IPS-20b (cell line): ENCODE data around the gene INSRR.
A peak's percentile ranks its signal among the peaks of the same experiment; 100 is the strongest.

Source experiments
- H3K27ac ChIP-seq: one replicate; pipeline ENCODE4 v1.5.1; 2013; ENCODE audit warnings: low read length
- H3K27me3 ChIP-seq: 2 replicates; pipeline ENCODE4 v1.6.1; 2013; ENCODE audit warnings: mild to moderate bottlenecking, low read length, inconsistent platforms; ENCODE audit not compliant: insufficient read depth
- H3K36me3 ChIP-seq: 2 replicates; pipeline ENCODE4 v1.6.1; 2013; ENCODE audit warnings: low read depth, mild to moderate bottlenecking, inconsistent platforms, low read length, moderate library complexity; ENCODE audit not compliant: insufficient read depth
- H3K4me1 ChIP-seq: 2 replicates; pipeline ENCODE4 v1.6.1; 2013; ENCODE audit warnings: mild to moderate bottlenecking, control low read depth, inconsistent platforms, low read length, moderate library complexity; ENCODE audit not compliant: insufficient read depth
- H3K4me3 ChIP-seq: 2 replicates; pipeline ENCODE4 v1.5.1; 2013; ENCODE audit warnings: mild to moderate bottlenecking, low read length, inconsistent platforms
- H3K9ac ChIP-seq: 2 replicates; pipeline ENCODE4 v1.6.1; 2013; ENCODE audit warnings: low read depth, mild to moderate bottlenecking, inconsistent platforms, low read length, moderate library complexity
- H3K9me3 ChIP-seq: 2 replicates; pipeline ENCODE4 v1.6.1; 2013; ENCODE audit warnings: mild to moderate bottlenecking, low read depth, low read length, inconsistent platforms; ENCODE audit not compliant: insufficient read depth

Gene INSRR

DNA sequence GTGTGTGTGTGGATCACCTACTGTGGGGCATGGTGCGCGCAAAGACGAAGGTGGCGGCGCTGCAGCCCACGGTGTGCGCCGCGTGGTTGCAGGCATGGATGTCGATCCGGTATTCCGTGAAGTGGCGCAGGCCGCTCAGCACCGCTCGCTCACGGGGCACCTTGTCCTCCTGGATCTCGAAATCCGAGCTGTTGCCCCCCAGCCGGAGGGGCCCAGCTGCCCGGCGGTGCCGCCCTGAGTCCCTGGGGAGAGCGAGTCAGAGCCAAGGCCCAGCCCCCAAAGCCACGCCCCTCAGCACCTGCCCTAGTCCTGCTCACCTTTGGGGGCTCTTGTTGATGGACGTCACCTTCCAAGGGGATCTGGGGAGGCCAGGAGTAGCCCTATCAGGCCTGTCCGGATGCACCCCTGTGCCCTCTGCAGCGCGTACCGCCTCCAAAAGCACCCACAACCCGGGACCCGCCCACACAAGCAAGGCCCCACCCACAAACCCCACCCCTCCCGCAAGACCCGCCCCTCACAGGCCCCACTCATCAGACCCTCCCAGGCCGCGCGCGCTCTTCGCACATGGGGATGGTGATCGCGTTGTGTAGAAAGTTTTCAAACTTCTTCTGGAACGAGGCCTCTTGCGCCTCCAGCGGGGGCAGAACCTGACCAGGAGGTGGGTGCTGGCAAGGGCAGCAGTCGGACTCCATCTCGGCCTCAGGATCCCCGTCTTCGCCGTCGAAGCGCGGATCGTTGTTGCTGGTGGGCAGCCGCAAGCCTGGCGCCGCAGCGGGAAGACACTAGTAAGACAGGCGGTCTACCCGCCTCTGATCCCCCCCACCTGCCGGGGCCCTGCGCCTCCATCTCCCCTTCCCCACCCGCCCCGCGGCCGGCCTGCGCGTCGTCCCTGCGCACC is 13.6 kb downstream of the INSRR start:
- H3K27me3 ChIP-seq, result peaks cover 91% of the 10 kb centered on the region
- H3K27ac ChIP-seq, result no peak overlapping the region
- H3K9ac ChIP-seq, result no peak overlapping the region
- H3K4me1 ChIP-seq, result 0 out of 2 replicates have a peak, but pooled peaks cover 2% of the 10 kb centered on the region
- no peaks in the 10 kb centered on the region for H3K36me3 ChIP-seq
- H3K9me3 ChIP-seq, result no peaks in the 10 kb centered on the region
- H3K4me3 ChIP-seq, result peak overlapping the region; percentile 60

DNA sequence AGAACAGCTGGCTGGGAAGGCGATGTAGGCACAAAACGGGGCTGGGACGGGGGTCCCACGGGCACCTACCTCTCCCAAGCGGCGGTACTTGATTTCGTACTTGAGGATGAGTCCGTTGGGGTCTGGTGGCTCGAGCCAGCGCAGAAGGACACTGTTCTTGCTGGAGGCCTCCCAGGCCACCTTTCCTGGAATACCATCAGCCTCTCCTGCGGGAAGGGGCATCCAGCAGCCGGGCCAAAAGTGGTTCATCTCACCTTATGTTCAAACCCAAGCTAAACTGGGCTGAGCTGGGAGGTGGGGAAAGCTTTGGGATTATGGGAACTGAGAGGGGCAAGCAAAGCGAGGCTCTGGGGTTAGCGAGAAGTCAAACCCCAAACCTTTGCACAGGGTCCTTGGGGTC is 14.3 kb downstream of the INSRR start:
- H3K9ac ChIP-seq, result no peak overlapping the region
- H3K36me3 ChIP-seq, result no peaks in the 10 kb centered on the region
- H3K27ac ChIP-seq, result no peak overlapping the region
- peak overlapping the region; percentile 60 for H3K4me3 ChIP-seq
- H3K4me1 ChIP-seq, result 0 out of 2 replicates have a peak, but pooled peaks cover 2% of the 10 kb centered on the region
- peaks cover 87% of the 10 kb centered on the region for H3K27me3 ChIP-seq
- H3K9me3 ChIP-seq, result no peaks in the 10 kb centered on the region

DNA sequence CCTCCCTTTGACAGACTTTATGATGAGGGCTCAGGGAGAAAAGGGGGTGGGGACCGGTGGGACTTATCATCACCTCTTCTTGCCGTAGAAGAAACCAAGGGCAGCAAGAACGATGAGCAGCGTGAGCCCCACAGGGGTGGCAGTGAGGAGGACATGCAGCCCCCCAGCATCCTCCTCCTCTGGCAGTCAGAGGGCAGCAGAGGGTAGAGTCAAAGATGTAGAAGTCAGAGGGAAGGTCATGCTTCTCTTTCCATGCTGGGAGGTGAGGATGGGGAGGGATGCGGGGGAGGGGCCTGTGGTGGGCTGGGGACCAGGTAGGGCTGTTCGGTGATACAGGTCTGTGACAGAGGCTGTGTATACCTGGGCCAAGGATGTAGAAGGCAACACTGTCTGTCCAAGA is 14.8 kb downstream of the INSRR start:
- peaks cover 87% of the 10 kb centered on the region for H3K27me3 ChIP-seq
- no peak overlapping the region for H3K9ac ChIP-seq
- no peaks in the 10 kb centered on the region for H3K36me3 ChIP-seq
- H3K4me3 ChIP-seq, result peak overlapping the region; percentile 60; the same call in 1 of the 2 replicates
- no peaks in the 10 kb centered on the region for H3K9me3 ChIP-seq
- no peak overlapping the region for H3K27ac ChIP-seq
- H3K4me1 ChIP-seq, result 0 out of 2 replicates have a peak, but pooled peaks cover 2% of the 10 kb centered on the region

DNA sequence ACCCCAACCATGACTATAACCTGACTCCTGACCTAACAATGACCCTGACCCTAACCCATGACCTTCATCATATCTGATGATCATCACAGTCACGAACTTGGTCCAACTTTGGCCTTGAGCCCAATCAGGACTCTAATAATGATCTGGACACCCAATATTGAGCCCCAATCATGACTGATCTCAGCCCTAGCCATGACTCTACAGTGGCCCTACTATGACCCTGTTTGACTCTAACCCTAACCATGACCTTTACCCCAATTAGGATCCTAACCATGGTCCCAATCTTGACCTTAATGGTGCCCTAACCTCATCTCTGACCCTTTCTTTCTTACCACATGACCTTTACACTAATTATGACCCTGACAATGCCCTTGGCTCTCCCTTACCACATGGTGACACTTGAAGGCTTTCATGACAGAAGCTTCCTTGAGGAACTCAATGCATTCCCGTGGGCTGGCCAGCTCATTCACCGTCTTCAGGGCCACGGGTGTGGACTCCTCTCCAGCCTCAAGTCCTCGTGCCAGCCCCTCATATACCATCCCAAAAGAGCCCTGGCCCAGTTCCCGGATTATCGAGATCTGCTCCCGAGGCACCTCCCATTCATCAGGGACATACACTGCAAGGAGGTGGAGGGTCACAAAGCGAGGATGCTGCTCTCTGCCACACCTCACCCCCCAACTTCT is 16.2 kb downstream of the INSRR start:
- Histone ChIP-seq H3K4me3 (no peak overlapping the region), H3K9me3 (no peaks in the 10 kb centered on the region), H3K4me1 (0 out of 2 replicates have a peak, but pooled peaks cover 2% of the 10 kb centered on the region), H3K9ac (no peak overlapping the region), H3K27me3 (peaks cover 82% of the 10 kb centered on the region), H3K36me3 (no peaks in the 10 kb centered on the region), H3K27ac (no peak overlapping the region)

DNA sequence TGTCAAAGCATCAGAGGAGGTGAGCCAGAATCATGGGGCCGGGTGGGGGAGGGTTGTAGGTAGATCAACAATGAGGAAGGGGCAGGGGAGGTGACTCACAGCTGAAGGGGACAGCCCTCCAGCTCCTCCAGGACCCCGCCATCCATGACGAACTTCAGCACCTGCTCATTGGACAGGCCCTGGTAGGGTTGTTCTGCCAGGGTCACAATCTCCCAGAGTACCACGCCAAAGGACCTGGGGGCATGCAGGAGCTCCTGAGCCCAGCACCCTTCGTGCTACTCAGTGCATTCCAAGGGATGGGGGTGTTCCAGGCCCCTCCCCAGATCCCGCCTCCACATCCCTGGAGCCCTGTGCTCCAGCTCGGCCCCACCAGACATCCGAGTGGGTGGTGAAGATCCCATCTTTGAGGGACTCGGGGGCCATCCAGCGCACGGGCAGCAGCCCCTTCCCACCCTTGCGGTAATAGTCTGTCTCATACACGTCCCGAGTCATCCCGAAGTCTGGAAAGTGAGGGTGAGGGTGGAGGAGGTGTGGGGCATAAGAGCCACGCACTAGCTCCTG is 17.5 kb downstream of the INSRR start:
- no peaks in the 10 kb centered on the region for H3K36me3 ChIP-seq
- H3K9me3 ChIP-seq, result no peaks in the 10 kb centered on the region
- H3K4me1 ChIP-seq, result 0 out of 2 replicates have a peak, but pooled peaks cover 2% of the 10 kb centered on the region
- H3K27me3 ChIP-seq, result peaks cover 82% of the 10 kb centered on the region
- no peak overlapping the region for H3K27ac ChIP-seq
- H3K9ac ChIP-seq, result no peak overlapping the region
- no peak overlapping the region for H3K4me3 ChIP-seq

DNA sequence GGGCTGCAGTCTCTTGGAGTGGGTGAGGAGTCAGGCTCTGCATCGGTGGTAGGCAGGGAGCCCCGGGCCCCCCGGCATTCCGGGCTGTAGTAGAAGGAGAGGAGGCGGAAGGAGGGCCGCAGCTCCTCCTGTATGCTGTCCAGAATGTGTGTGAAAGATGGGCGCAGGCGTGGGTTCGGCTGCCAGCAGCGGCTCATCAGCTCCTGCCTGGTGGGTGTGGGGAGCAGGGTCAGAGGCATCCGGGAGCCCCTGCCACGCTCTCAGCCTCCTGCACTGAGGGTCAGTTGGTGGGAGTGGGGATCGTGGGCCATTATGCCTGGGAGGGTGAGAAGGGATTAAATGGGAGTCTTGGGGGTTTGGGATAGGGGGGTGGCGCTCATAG is 18.0 kb downstream of the INSRR start:
- Histone ChIP-seq H3K9ac (no peak overlapping the region), H3K4me1 (0 out of 2 replicates have a peak, but pooled peaks cover 2% of the 10 kb centered on the region), H3K27ac (no peak overlapping the region), H3K4me3 (no peak overlapping the region), H3K27me3 (peaks cover 82% of the 10 kb centered on the region), H3K9me3 (no peaks in the 10 kb centered on the region), H3K36me3 (no peaks in the 10 kb centered on the region)

DNA sequence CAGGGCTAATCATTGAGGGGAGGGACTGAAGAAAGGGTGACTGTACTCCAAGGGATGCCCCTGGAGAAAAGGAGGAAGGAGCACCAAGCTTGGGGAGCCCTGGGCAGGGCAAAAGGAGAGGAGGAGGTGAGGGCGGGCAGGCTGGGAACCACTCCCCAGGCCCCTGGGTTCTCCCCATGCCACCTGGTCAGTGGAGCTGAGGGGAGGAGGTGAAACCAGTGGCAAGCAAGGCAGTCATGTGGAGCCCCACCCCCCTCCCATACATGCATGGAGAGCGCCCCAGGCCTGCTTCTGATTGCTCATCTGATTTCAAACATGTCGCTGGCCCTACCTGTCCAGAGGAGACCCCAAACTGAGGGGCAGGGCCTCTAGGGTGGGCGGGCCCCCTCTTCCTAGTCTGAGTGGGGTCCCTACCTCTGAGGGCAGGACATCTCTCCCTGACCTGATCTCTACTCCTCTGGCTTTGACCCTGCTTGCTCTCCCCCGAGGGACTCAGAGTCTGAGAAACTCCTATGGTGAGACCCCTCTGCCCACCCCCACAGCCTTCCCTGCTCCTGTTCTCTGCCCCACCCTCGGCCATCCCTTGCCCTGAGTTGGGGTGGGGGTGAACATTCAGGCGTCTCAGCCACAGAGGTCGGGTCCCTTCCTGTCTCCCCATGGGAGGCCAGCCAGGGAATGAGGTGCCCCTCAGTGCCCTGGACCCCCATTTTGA is 18.6 kb downstream of the INSRR start:
- H3K36me3 ChIP-seq, result no peaks in the 10 kb centered on the region
- H3K9me3 ChIP-seq, result no peaks in the 10 kb centered on the region
- no peak overlapping the region for H3K4me3 ChIP-seq
- H3K27ac ChIP-seq, result no peak overlapping the region
- no peak overlapping the region for H3K9ac ChIP-seq
- peaks cover 82% of the 10 kb centered on the region for H3K27me3 ChIP-seq
- 0 out of 2 replicates have a peak, but pooled peaks cover 2% of the 10 kb centered on the region for H3K4me1 ChIP-seq

DNA sequence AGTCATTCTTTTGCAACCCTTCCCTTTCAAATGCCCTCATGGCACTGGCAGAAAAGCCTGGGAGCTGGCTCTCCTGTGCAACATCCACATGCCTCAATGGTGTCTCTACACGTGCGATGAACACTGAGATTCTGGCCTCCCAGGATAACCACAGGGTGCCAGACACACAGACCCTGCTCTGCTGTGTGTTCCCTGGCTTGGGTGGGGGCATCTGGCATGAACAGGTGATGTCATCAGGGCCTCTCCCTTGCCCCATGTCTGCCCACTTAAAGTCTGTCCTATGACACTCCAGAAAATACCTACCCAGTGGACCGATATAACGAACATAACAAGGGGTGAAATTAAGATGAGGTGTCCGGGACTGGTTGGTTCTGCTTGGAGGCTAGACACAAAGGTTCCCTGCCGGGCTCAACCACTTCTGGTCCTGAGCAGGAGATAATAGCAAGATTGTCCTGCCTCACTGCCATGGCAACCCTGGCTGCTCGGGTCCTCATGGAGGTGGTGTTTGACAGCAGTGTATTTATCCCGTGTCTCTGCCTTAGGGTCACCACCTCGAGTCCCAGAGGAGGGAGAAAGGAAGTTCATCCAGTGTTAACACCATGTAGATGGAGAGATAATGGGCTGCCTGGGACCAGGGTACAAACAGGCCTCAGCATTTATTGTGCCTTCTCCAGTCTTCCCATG is 19.3 kb downstream of the INSRR start:
- Histone ChIP-seq H3K9me3 (no peaks in the 10 kb centered on the region), H3K4me1 (no peaks in the 10 kb centered on the region), H3K27me3 (peaks cover 82% of the 10 kb centered on the region), H3K9ac (no peak overlapping the region), H3K4me3 (no peak overlapping the region), H3K27ac (no peak overlapping the region), H3K36me3 (no peaks in the 10 kb centered on the region)

DNA sequence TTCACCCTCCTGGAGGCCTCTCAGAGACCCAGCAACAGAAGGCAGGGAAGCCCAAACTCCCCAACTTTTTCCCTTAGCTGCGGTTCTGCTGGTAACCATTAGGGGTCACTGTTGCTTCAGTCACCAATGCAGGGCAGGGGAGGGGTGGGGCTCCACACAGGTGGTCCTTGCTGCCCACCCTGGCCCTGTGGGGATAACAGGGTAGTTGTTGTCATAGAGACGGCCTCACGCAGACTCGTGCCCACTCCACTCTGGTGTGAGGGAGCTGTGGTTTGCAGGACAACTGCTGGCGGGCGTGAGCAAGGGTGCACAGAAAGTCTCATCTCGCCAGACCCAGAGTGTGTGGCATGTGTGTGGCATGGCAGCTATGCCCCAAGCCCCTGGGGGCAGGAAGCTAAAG is 19.9 kb downstream of the INSRR start:
- no peaks in the 10 kb centered on the region for H3K9me3 ChIP-seq
- peaks cover 82% of the 10 kb centered on the region for H3K27me3 ChIP-seq
- H3K4me3 ChIP-seq, result no peak overlapping the region
- no peaks in the 10 kb centered on the region for H3K36me3 ChIP-seq
- H3K4me1 ChIP-seq, result no peaks in the 10 kb centered on the region
- H3K27ac ChIP-seq, result no peak overlapping the region
- no peak overlapping the region for H3K9ac ChIP-seq

DNA sequence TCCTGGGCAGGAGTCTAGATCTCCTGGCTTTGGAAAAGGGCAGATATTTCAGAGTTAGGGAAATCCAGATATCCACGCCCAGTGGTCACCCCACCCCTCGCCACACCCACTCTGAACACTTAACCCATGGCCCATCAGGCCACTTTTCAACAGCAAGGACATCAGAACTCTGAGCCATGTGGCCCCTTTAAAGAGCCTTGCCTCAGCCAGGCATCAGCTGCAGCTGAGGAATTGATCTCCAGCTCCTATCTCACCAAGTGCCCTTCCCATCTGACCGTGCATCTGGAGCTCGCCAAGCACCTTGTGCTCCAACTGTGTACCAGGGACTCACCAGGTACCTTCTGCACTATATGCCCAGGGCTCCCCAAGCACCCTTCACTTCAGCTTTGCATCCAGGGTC is 22.0 kb downstream of the INSRR start:
- Histone ChIP-seq H3K27ac (no peak overlapping the region), H3K4me1 (no peaks in the 10 kb centered on the region), H3K4me3 (no peak overlapping the region), H3K9ac (no peak overlapping the region), H3K27me3 (peaks cover 76% of the 10 kb centered on the region), H3K9me3 (no peaks in the 10 kb centered on the region), H3K36me3 (no peaks in the 10 kb centered on the region)
